ENCODE measurements around the gene TMPRSS2.

DNA sequence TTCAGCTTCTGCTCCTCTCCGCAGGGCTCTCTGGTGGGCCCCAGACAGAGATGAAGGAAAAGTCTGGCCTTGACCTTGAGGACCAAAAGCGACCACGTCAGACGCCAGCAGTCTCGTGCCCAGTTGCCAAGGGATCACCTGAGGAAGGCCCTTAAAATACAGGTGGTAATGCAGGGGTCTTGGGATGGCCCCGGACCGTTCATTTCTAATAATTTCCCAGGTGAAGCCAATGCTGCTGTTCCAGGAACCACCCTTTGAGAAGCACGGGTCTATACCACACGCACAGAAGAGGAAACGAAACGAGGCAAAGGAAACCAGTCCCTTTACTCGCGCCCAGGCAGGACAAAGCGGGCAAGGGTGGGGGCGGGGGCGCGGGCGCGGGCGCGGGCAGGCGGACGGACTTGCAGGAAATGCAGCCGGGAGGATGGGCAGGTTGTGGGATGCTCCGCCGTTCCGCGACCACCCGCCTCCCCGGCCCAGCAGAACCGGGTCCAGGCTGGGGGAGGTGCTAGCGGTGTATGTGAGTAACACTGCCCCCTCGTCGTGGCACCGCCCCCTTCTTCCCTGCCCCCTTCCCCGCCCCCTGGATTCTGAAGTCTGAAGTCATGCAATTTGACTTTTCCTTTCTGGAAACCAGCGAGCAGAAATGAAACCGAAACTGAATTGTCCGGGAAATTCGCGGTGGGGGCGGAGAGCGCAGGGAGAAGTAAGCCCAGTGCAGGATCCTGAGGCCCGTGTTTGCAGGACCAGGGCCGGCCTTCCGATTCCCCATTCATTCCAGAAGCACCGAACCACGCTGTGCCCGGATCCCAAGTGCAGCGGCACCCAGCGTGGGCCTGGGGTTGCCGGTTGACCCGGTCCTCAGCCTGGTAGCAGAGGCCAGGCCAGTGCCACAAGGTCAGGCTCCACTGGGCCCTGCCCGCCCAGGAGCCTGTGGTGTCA lies 87.8 kb downstream of the TMPRSS2 start:
- peak in 1 of 2 donors; percentile 84 for TF ChIP-seq EP300 (IDR thresholded peaks at IDR 0.05)
- TF ChIP-seq POLR2A (IDR thresholded peaks at IDR 0.05) = peak; percentile 3 to 26
